ENCODE data around the gene HDAC10.

The HDAC10 gene

GRCh38 chr22:50201191-50202129 is 49.6 kb downstream of the HDAC10 start:
- DNase-seq (ENCODE audit: low read depth in 1 of 2, low spot score in 1 of 2): peak in 1 of 2 experiments; percentile 12
- TF ChIP-seq SPI1 (IDR thresholded peaks at IDR 0.05; ENCODE audit: borderline replicate concordance, low read depth) (no peak), CTCF (IDR thresholded peaks at IDR 0.05; ENCODE audit: insufficient read depth, low read length) (no peak), POLR2AphosphoS5 (IDR thresholded peaks at IDR 0.05; ENCODE audit: low read depth) (0 out of 2 replicates have a peak, but pooled peaks have one; percentile 8)
- peak overlapping the region; percentile 55 for H3K27ac ChIP-seq (replicated peaks)

GRCh38 chr22:50200461-50201190 is 50.4 kb downstream of the HDAC10 start, which contains the start of gene SELENOO:
TSS of gene SELENOO (plus strand) at chr22:50201011. CDS start at chr22:50201037, 26 bp downstream.
- peak within 1 kb of the TSS; percentile 55 for H3K27ac ChIP-seq (replicated peaks)
- TF ChIP-seq POLR2AphosphoS5 (IDR thresholded peaks at IDR 0.05; ENCODE audit: low read depth) (no peak; the same call in 1 of the 2 replicates), SPI1 (IDR thresholded peaks at IDR 0.05; ENCODE audit: borderline replicate concordance, low read depth) (no peak), GABPA (IDR thresholded peaks at IDR 0.05; ENCODE audit: low read depth) (peak; percentile 92), CTCF (IDR thresholded peaks at IDR 0.05; ENCODE audit: insufficient read depth, low read length) (no peak)
- DNase-seq (ENCODE audit: low read depth in 1 of 2, low spot score in 1 of 2): peak; percentile 76 to 89
- H3K27me3 ChIP-seq (ENCODE audit: insufficient read depth, poor library complexity, severe bottlenecking): no peaks in the 10 kb centered on the region
- peak within 1 kb of the TSS; percentile 65 for H3K4me3 ChIP-seq (replicated peaks; ENCODE audit: insufficient read depth, low read length)

More at GRCh38 chr22:50201191-50202129, 49.6 kb downstream of the HDAC10 start:
- Histone ChIP-seq H3K4me3 (replicated peaks; ENCODE audit: insufficient read depth, low read length) (peak overlapping the region; percentile 65), H3K27me3 (ENCODE audit: insufficient read depth, poor library complexity, severe bottlenecking) (no peaks in the 10 kb centered on the region)

- H3K27me3 ChIP-seq (ENCODE audit: insufficient read depth, poor library complexity, severe bottlenecking): no peaks in the 10 kb centered on the region
- H3K27ac ChIP-seq (replicated peaks): peak overlapping the region; percentile 41
- no peak for DNase-seq (ENCODE audit: low read depth in 1 of 2, low spot score in 1 of 2)
- peak overlapping the region; percentile 65 for H3K4me3 ChIP-seq (replicated peaks; ENCODE audit: insufficient read depth, low read length)
- peak; percentile 70 for TF ChIP-seq POLR2AphosphoS5 (IDR thresholded peaks at IDR 0.05; ENCODE audit: low read depth)
- no peak for TF ChIP-seq CTCF (IDR thresholded peaks at IDR 0.05; ENCODE audit: insufficient read depth, low read length)
- no peak for TF ChIP-seq REST (IDR thresholded peaks at IDR 0.05; ENCODE audit: insufficient replicate concordance, low read depth)
- no peak for TF ChIP-seq SPI1 (IDR thresholded peaks at IDR 0.05; ENCODE audit: borderline replicate concordance, low read depth)
- TF ChIP-seq GABPA (IDR thresholded peaks at IDR 0.05; ENCODE audit: low read depth): no peak
These were observed 51.1 kb downstream of the HDAC10 start for GRCh38 chr22:50199829-50200460.

GRCh38 chr22:50199251-50199721 is 51.8 kb downstream of the HDAC10 start:
- Histone ChIP-seq H3K27ac (replicated peaks) (no peak overlapping the region), H3K27me3 (ENCODE audit: insufficient read depth, poor library complexity, severe bottlenecking) (no peaks in the 10 kb centered on the region), H3K4me3 (replicated peaks; ENCODE audit: insufficient read depth, low read length) (no peak overlapping the region)
- TF ChIP-seq POLR2AphosphoS5 (IDR thresholded peaks at IDR 0.05; ENCODE audit: low read depth) (no peak), GABPA (IDR thresholded peaks at IDR 0.05; ENCODE audit: low read depth) (no peak), CTCF (IDR thresholded peaks at IDR 0.05; ENCODE audit: insufficient read depth, low read length) (no peak)
- DNase-seq (ENCODE audit: low read depth in 1 of 2, low spot score in 1 of 2): no peak
